OCI-M2 (cell line): ENCODE results near the gene SPTBN4.
"Not testable (repeated sequence)": the region's sequence is repeated elsewhere in the genome, so short reads cannot be mapped to it uniquely, and the experiment has no call there.

Experiments used
- DNase-seq: peaks from one replicate; lab custom pipeline; 2025; ENCODE audit not compliant: unreplicated experiment; lab: John Stamatoyannopoulos, UW

The SPTBN4 gene

GRCh38 chr19:40613690-40614621 lies 147.2 kb downstream of the SPTBN4 start:
- peak; percentile 75 for DNase-seq

- DNase-seq = peak; percentile 92
These were observed 148.0 kb downstream of the SPTBN4 start for GRCh38 chr19:40614622-40615411.

- DNase-seq = no peak
These were observed 149.4 kb downstream of the SPTBN4 start for GRCh38 chr19:40616178-40616577.

GRCh38 chr19:40616941-40617340 lies 150.1 kb downstream of the SPTBN4 start:
- no peak for DNase-seq

- DNase-seq = no peak
These were observed 151.2 kb downstream of the SPTBN4 start for GRCh38 chr19:40617961-40618360.

- no peak for DNase-seq
These were observed 152.7 kb downstream of the SPTBN4 start for GRCh38 chr19:40619333-40620160.

- DNase-seq = no peak
These were observed 153.3 kb downstream of the SPTBN4 start for GRCh38 chr19:40620161-40620485.

- no peak for DNase-seq
These were observed 154.5 kb downstream of the SPTBN4 start for GRCh38 chr19:40621283-40621682.

- DNase-seq = no peak
These were observed 155.4 kb downstream of the SPTBN4 start for GRCh38 chr19:40621966-40622772.

GRCh38 chr19:40622773-40623075 lies 155.9 kb downstream of the SPTBN4 start:
- no peak for DNase-seq

GRCh38 chr19:40623403-40624251 lies 156.8 kb downstream of the SPTBN4 start:
- no peak for DNase-seq

GRCh38 chr19:40624369-40625153 lies 157.8 kb downstream of the SPTBN4 start:
- DNase-seq = not testable (repeated sequence)

- DNase-seq = no peak
These were observed 158.8 kb downstream of the SPTBN4 start for GRCh38 chr19:40625406-40626120.
